ENCODE data around the gene POR.
"Not testable (repeated sequence)": the region's sequence is repeated elsewhere in the genome, so short reads cannot be mapped to it uniquely, and the experiment has no call there.

The POR gene

GRCh38 chr7:75878312-75878768, 36.6 kb upstream of the POR start:
- ChIA-PET CTCF (no interaction called here), POLR2A (interaction anchor here (0.7 kb wide), 1 partner anchor 34 kb away, joined by 3 read pairs; no protein-coding TSS in a partner anchor)
- no peak for DNase-seq (ENCODE audit: extremely low spot score)
- TF ChIP-seq CTBP1 (IDR thresholded peaks at IDR 0.05; ENCODE audit: borderline replicate concordance) (no peak), FOXM1 (IDR thresholded peaks at IDR 0.05; ENCODE audit: borderline replicate concordance) (no peak), LEF1 (IDR thresholded peaks at IDR 0.05; ENCODE audit: borderline replicate concordance) (no peak), ZNF384 (IDR thresholded peaks at IDR 0.05) (no peak), SP1 (IDR thresholded peaks at IDR 0.05) (no peak), ARNT (IDR thresholded peaks at IDR 0.05) (no peak), TARDBP (IDR thresholded peaks at IDR 0.05) (no peak), FOXA1 (IDR thresholded peaks at IDR 0.05) (no peak)

DNA sequence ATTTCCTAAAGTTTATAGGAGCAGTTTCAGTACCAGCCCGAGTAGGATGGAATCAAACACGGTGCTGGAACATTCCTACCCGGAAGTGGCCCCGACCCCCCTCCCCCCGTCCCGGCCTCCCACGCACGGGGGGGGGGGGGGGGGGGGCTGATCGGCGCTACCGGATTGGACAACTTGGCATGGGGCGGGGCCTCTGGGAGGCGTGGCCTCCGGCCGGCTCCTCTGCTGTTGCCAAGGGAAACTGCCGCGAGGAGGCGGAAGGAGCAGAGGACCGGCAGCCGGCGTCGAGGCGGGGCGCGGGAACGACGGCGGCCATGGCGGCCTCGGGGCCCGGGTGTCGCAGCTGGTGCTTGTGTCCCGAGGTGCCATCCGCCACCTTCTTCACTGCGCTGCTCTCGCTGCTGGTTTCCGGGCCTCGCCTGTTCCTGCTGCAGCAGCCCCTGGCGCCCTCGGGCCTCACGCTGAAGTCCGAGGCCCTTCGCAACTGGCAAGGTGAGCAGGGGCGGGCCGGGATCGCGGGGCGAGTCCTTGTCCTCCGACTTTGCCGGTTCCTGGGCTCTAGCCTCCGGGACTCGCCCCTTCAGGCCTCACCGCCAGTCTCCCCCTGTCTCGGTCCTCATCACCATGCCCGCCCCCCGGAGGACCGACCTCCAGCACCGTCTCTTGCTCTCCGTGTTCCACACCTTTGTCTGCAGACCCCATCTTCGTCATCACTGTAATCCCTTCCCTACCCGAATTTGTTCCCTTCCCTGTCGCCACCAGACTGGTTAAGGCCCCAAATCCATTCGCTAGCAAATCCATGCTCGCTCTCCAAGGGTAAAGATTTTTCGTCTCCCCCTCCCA, 36.0 kb upstream of the POR start, which contains the start of gene RHBDD2:
TSS of gene RHBDD2 (plus strand) at position 266 of the 843 bp plus-strand sequence. CDS start at position 315, 49 bp downstream.
- CTCF ChIA-PET: no interaction called here
- POLR2A ChIA-PET: interaction anchor here (0.7 kb wide), 1 partner anchor 35 kb away, joined by 3 read pairs; no protein-coding TSS in a partner anchor

GRCh38 chr7:75879771-75880184, 35.2 kb upstream of the POR start:
- no peak for DNase-seq (ENCODE audit: extremely low spot score)
- TF ChIP-seq NFRKB (IDR thresholded peaks at IDR 0.05): no peak
- no peak for TF ChIP-seq TARDBP (IDR thresholded peaks at IDR 0.05)
- TF ChIP-seq FOXM1 (IDR thresholded peaks at IDR 0.05; ENCODE audit: borderline replicate concordance): no peak
- TF ChIP-seq SP1 (IDR thresholded peaks at IDR 0.05): no peak
- TF ChIP-seq ZNF384 (IDR thresholded peaks at IDR 0.05): peak; percentile 60; the same call in 1 of the 2 replicates
- TF ChIP-seq CTBP1 (IDR thresholded peaks at IDR 0.05; ENCODE audit: borderline replicate concordance): 0 out of 2 replicates have a peak, but pooled peaks have one; percentile 12
- no peak for TF ChIP-seq ELF4 (IDR thresholded peaks at IDR 0.05)
- TF ChIP-seq ARNT (IDR thresholded peaks at IDR 0.05): no peak
- no peak for TF ChIP-seq BHLHE40 (IDR thresholded peaks at IDR 0.05; ENCODE audit: borderline replicate concordance)
- ChIA-PET POLR2A (no interaction called here), CTCF (no interaction called here)

More for the DNA sequence above, 36.0 kb upstream of the POR start, which contains the start of gene RHBDD2:
- TF ChIP-seq ELF4 (IDR thresholded peaks at IDR 0.05) (peak; percentile 65), L3MBTL2 (conservative IDR thresholded peaks at IDR 0.05) (peak; percentile 93), LEF1 (IDR thresholded peaks at IDR 0.05; ENCODE audit: borderline replicate concordance) (0 out of 2 replicates have a peak, but pooled peaks have one; percentile 41), TARDBP (IDR thresholded peaks at IDR 0.05) (no peak), ARNT (IDR thresholded peaks at IDR 0.05) (no peak), CTBP1 (IDR thresholded peaks at IDR 0.05; ENCODE audit: borderline replicate concordance) (0 out of 2 replicates have a peak, but pooled peaks have one; percentile 8), HDGF (IDR thresholded peaks at IDR 0.05; ENCODE audit: borderline replicate concordance) (0 out of 2 replicates have a peak, but pooled peaks have one; percentile 66), SP1 (IDR thresholded peaks at IDR 0.05) (no peak)
- peak; percentile 98 for DNase-seq (ENCODE audit: extremely low spot score)

DNA sequence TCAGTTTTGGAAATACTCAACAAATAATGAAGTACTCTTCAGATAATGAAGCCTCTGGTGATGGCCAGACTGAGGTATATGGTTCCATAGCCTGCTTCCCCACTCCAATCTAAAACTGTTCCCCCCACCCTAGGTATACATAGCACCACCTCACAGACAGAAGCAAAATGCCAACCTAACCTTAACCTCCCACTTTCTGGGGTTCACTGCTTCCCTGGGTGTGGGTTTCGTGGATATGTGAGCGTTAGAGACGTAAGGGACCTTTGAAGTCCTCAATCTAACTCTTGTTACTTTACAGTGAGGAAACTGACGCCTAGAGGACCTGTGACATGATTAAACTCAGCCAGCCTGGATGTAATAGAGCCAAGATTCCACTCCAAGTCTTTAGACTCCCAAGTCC, 34.7 kb upstream of the POR start:
- DNase-seq (ENCODE audit: extremely low spot score): no peak
- ChIA-PET CTCF (no interaction called here), POLR2A (no interaction called here)
- TF ChIP-seq HDGF (IDR thresholded peaks at IDR 0.05; ENCODE audit: borderline replicate concordance) (no peak), FOXK2 (IDR thresholded peaks at IDR 0.05) (no peak), ARNT (IDR thresholded peaks at IDR 0.05) (no peak), LEF1 (IDR thresholded peaks at IDR 0.05; ENCODE audit: borderline replicate concordance) (no peak), FOXA1 (IDR thresholded peaks at IDR 0.05) (no peak)

DNA sequence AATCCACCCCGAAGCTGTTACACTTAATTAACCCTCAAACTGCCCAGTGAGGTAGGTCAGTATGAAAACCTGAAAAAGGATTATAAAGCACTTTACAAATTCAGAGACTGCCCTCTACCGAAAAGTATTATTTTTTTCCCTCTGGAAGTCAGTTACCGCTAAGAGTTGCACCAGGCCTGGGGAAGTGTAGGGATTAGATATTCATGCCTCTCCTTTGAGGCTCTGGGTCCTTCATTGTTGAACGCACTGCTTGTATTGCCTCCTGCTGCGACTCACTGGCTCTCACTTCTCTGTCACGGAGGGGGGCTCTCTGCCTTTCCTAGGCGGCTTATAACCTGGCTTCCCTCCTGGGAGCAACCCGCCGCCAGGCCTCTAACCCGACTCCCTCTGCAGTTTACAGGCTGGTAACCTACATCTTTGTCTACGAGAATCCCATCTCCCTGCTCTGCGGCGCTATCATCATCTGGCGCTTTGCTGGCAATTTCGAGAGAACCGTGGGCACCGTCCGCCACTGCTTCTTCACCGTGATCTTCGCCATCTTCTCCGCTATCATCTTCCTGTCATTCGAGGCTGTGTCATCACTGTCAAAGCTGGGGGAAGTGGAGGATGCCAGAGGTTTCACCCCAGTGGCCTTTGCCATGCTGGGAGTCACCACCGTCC, 33.4 kb upstream of the POR start:
- TF ChIP-seq SUZ12 (IDR thresholded peaks at IDR 0.05) (no peak), BHLHE40 (IDR thresholded peaks at IDR 0.05; ENCODE audit: borderline replicate concordance) (no peak)
- ChIA-PET CTCF (no interaction called here), POLR2A (no interaction called here)
- DNase-seq (ENCODE audit: extremely low spot score): no peak

DNA sequence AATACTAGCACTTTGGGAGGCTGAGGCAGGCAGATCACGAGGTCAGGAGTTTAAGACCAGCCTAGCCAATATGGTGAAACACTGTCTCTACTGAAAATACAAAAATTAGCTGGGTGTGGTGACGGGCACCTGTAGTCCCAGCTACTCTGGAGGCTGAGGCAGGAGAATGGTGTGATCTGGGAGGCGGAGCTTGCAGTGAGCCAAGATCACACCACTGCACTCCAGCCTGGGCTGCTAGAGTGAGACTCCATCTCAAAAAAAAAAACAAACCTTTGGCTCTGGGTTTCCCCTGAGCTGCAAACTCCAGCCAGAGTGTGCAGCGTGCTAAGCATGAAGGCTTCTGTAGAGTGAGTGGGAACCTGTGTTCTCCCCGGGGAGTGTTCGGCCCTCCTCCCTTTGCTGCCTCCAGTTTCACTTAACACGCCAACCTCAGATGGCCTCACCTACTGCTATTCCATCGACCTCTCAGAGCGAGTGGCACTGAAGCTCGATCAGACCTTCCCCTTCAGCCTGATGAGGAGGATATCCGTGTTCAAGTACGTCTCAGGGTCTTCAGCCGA, 31.6 kb upstream of the POR start:
- DNase-seq (ENCODE audit: extremely low spot score); CTCF ChIA-PET: not testable (repeated sequence)
- POLR2A ChIA-PET: interaction anchor here (0.6 to 2.4 kb wide), 2 partner anchors 32 to 405 kb away, joined by 3 to 7 read pairs; partner anchors contain the start of gene POR

GRCh38 chr7:75884476-75884875, 30.5 kb upstream of the POR start:
- no peak for DNase-seq (ENCODE audit: extremely low spot score)
- CTCF ChIA-PET: no interaction called here
- TF ChIP-seq ELF4 (IDR thresholded peaks at IDR 0.05): no peak
- no peak for TF ChIP-seq LEF1 (IDR thresholded peaks at IDR 0.05; ENCODE audit: borderline replicate concordance)
- POLR2A ChIA-PET: interaction anchor here (2.4 kb wide), 1 partner anchor 31 kb away, joined by 7 read pairs; the partner anchor contains the start of gene POR

DNA sequence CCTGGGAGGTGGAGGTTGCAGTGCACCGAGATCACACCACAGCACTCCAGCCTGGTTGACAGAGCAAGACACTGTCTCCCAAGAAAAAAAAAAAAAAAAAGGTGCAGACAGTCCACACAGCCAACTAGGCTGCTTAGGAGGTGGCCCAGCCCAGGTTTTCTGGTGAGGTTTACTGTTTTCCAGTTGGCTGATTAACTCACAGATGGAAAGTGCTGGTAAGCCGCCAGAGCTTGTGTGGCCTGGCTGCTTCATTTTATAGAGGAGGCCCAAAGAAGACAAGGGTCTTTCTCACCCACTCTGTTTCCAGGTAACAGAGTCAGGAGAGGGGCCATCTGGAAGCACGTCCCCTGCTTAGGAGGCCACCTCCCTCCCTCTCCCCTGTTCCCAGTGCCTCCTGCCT, 29.9 kb upstream of the POR start:
- CTCF ChIA-PET: no interaction called here
- no peak for TF ChIP-seq SP1 (IDR thresholded peaks at IDR 0.05)
- no peak for TF ChIP-seq FOXA1 (IDR thresholded peaks at IDR 0.05)
- TF ChIP-seq LEF1 (IDR thresholded peaks at IDR 0.05; ENCODE audit: borderline replicate concordance): no peak
- TF ChIP-seq FOXM1 (IDR thresholded peaks at IDR 0.05; ENCODE audit: borderline replicate concordance): no peak
- TF ChIP-seq HDGF (IDR thresholded peaks at IDR 0.05; ENCODE audit: borderline replicate concordance): no peak
- TF ChIP-seq BHLHE40 (IDR thresholded peaks at IDR 0.05; ENCODE audit: borderline replicate concordance): no peak
- TF ChIP-seq L3MBTL2 (conservative IDR thresholded peaks at IDR 0.05): no peak
- TF ChIP-seq ZNF384 (IDR thresholded peaks at IDR 0.05): no peak
- TF ChIP-seq ARNT (IDR thresholded peaks at IDR 0.05): no peak
- no peak for TF ChIP-seq ELF4 (IDR thresholded peaks at IDR 0.05)
- no peak for TF ChIP-seq TARDBP (IDR thresholded peaks at IDR 0.05)
- no peak for DNase-seq (ENCODE audit: extremely low spot score)
- POLR2A ChIA-PET: no interaction called here
